GM12878 (cell line): ENCODE measurements around the gene RGS6. TPM values are rescaled to one million over a fixed set of nuclear protein-coding genes. Genes with fewer than 3 reads are reported as not detected.
A peak's percentile ranks its signal among the peaks of the same experiment; 100 is the strongest.

Experiments
- ATF2 ChIP-seq: IDR thresholded peaks from 2 replicates; pipeline ENCODE4 v1.6.1; 2012; ENCODE audit warnings: low read length, inconsistent platforms
- CBX5 ChIP-seq: sonication (generic); IDR thresholded peaks from 2 replicates; pipeline ENCODE4 v1.6.1; 2016; ENCODE audit warnings: low read depth, moderate library complexity, mild to moderate bottlenecking, inconsistent platforms
- FOXM1 ChIP-seq: IDR thresholded peaks from 2 replicates; pipeline ENCODE4 v1.6.1; 2012; ENCODE audit warnings: low read depth, mild to moderate bottlenecking, inconsistent platforms, low read length, moderate library complexity
- HCFC1 ChIP-seq: fragments of 150-350 bp; IDR thresholded peaks from 2 replicates; pipeline ENCODE4 v1.6.1; 2014; ENCODE audit warnings: low read length
- MYB ChIP-seq: fragments of 150-350 bp; IDR thresholded peaks from 2 replicates; pipeline ENCODE4 v1.6.1; 2014; ENCODE audit warnings: mild to moderate bottlenecking, low read depth, low read length, borderline replicate concordance
- NKRF ChIP-seq: fragments of 450-650 bp; conservative IDR thresholded peaks from 2 replicates; pipeline ENCODE4 v1.6.1; 2017; ENCODE audit warnings: mild to moderate bottlenecking, moderate library complexity
- POLR2A ChIP-seq: IDR thresholded peaks from 2 replicates; pipeline ENCODE4 v1.6.1; 2011; ENCODE audit warnings: low read depth, mild to moderate bottlenecking, low read length
- SMC3 ChIP-seq: IDR thresholded peaks from 2 replicates; pipeline ENCODE4 v1.6.1; 2011; ENCODE audit warnings: low read length, improper control_type of control experiment, borderline replicate concordance
- TBL1XR1 ChIP-seq: IDR thresholded peaks from 2 replicates; pipeline ENCODE4 v1.6.1; 2012; ENCODE audit warnings: low read depth, low read length, improper control_type of control experiment
- TCF3 ChIP-seq: IDR thresholded peaks from 2 replicates; pipeline ENCODE4 v1.6.1; 2012; ENCODE audit warnings: low read depth, mild to moderate bottlenecking, low read length, borderline replicate concordance; ENCODE audit not compliant: insufficient read depth
- YY1 ChIP-seq: IDR thresholded peaks from 2 replicates; pipeline ENCODE4 v1.6.1; 2011; ENCODE audit warnings: low read depth, mild to moderate bottlenecking, low read length
- ZBTB40 ChIP-seq: fragments of 450-650 bp; IDR thresholded peaks from 2 replicates; pipeline ENCODE4 v1.6.1; 2016; ENCODE audit warnings: mild to moderate bottlenecking, moderate library complexity, borderline replicate concordance
- ZNF207 ChIP-seq: fragments of 450-650 bp; IDR thresholded peaks from 2 replicates; pipeline ENCODE4 v1.6.1; 2014; ENCODE audit warnings: antibody characterized with exemption, mild to moderate bottlenecking, borderline replicate concordance
- polyA plus RNA-seq, 11 experiments: library from polyadenylated mRNA; depleted of rRNA in 4 of 11; unstranded in 6 of 11; stranded (reverse) in 5 of 11; fragments of >200 nt; fragmentation: Nextera tagmentation in 4 of 11; fragmentation: Illumina TruSeq in 1 of 11; extraction: Ambion mirVana in 4 of 11; extraction: Trizol in 1 of 11; gene quantifications; 1 replicate in 1 of 11; 2 replicates in 10 of 11; pipeline versions ENCODE4 v1.2.1 to v1.2.3, GENCODE V29; 2011 to 2016; ENCODE audit warnings: inconsistent platforms in 2 of 11, missing spikeins in 2 of 11, low read depth in 1 of 11
- total RNA-seq, 4 experiments: library from RNA; depleted of rRNA in 3 of 4; stranded (reverse); fragments of >200 nt in 3 of 4; fragmentation: Illumina TruSeq in 1 of 4; extraction: Trizol in 1 of 4; gene quantifications; 2 replicates each; pipeline versions ENCODE4 v1.2.1 to v1.2.3, GENCODE V29; 2013 to 2021
- TF ChIP-seq, protein P1 (sequence below): fragments of 450-650 bp; IDR thresholded peaks from 2 replicates; pipeline ENCODE4 v1.6.1; 2017; ENCODE audit warnings: mild to moderate bottlenecking, moderate library complexity
- TF ChIP-seq, protein P2 (sequence below): IDR thresholded peaks from 2 replicates; pipeline ENCODE4 v1.6.1; 2012; ENCODE audit warnings: low read depth, low read length, improper control_type of control experiment

RGS6 gene
- total and polyA plus RNA-seq, 10 of the 15 experiments (the other 5 are each of a cell fraction or from before 2014, with no cell fraction given), result 3.9 to 18.1 (median 12.4) TPM

GRCh38 chr14:71932229-71932981 is at the start of gene RGS6 (continued):
- TF ChIP-seq ZBTB40, result no peak
- TF ChIP-seq ATF2, result no peak
- TF ChIP-seq POLR2A, result peak; percentile 45; the same call in 1 of the 2 replicates
- peak; percentile 22; the same call in 1 of the 2 replicates for TF ChIP-seq FOXM1
- TF ChIP-seq, protein P1, sequence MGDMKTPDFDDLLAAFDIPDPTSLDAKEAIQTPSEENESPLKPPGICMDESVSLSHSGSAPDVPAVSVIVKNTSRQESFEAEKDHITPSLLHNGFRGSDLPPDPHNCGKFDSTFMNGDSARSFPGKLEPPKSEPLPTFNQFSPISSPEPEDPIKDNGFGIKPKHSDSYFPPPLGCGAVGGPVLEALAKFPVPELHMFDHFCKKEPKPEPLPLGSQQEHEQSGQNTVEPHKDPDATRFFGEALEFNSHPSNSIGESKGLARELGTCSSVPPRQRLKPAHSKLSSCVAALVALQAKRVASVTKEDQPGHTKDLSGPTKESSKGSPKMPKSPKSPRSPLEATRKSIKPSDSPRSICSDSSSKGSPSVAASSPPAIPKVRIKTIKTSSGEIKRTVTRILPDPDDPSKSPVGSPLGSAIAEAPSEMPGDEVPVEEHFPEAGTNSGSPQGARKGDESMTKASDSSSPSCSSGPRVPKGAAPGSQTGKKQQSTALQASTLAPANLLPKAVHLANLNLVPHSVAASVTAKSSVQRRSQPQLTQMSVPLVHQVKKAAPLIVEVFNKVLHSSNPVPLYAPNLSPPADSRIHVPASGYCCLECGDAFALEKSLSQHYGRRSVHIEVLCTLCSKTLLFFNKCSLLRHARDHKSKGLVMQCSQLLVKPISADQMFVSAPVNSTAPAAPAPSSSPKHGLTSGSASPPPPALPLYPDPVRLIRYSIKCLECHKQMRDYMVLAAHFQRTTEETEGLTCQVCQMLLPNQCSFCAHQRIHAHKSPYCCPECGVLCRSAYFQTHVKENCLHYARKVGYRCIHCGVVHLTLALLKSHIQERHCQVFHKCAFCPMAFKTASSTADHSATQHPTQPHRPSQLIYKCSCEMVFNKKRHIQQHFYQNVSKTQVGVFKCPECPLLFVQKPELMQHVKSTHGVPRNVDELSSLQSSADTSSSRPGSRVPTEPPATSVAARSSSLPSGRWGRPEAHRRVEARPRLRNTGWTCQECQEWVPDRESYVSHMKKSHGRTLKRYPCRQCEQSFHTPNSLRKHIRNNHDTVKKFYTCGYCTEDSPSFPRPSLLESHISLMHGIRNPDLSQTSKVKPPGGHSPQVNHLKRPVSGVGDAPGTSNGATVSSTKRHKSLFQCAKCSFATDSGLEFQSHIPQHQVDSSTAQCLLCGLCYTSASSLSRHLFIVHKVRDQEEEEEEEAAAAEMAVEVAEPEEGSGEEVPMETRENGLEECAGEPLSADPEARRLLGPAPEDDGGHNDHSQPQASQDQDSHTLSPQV, result no peak; the same call in 1 of the 2 replicates
- no peak for TF ChIP-seq NKRF
- peak; percentile 38; the same call in 1 of the 2 replicates for TF ChIP-seq SMC3
- TF ChIP-seq CBX5, result 0 out of 2 replicates have a peak, but pooled peaks have one; percentile 43
- TF ChIP-seq MYB, result no peak
- TF ChIP-seq YY1, result peak; percentile 69
- TF ChIP-seq TCF3, result peak; percentile 74; the same call in 1 of the 2 replicates
- no peak for TF ChIP-seq HCFC1
- TF ChIP-seq ZNF207, result peak; percentile 58; the same call in 1 of the 2 replicates
- TF ChIP-seq, protein P2, sequence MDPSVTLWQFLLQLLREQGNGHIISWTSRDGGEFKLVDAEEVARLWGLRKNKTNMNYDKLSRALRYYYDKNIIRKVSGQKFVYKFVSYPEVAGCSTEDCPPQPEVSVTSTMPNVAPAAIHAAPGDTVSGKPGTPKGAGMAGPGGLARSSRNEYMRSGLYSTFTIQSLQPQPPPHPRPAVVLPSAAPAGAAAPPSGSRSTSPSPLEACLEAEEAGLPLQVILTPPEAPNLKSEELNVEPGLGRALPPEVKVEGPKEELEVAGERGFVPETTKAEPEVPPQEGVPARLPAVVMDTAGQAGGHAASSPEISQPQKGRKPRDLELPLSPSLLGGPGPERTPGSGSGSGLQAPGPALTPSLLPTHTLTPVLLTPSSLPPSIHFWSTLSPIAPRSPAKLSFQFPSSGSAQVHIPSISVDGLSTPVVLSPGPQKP, result no peak
- no peak for TF ChIP-seq TBL1XR1
